ENCODE data around the gene TCEA2. TPM values are rescaled to one million over a fixed set of nuclear protein-coding genes. Genes with fewer than 3 reads are reported as not detected.

Gene TCEA2
- total and polyA plus RNA-seq, 2 of the 13 experiments (the other 11 are each of a cell fraction or from before 2014, with no cell fraction given), result 28.1 to 33.7 TPM

GRCh38 chr20:64039293-64040160, 23.5 kb upstream of the TCEA2 start (continued):
- peak; percentile 38 for TF ChIP-seq AGO2 (optimal IDR thresholded peaks at IDR 0.05; ENCODE audit: low read depth, low read length)
- peak; percentile 45; the same call in 1 of the 2 replicates for TF ChIP-seq ZNF33B (CRISPR knock-in tag; IDR thresholded peaks at IDR 0.05)
- TF ChIP-seq ZNF558 (CRISPR knock-in tag; IDR thresholded peaks at IDR 0.05; ENCODE audit: borderline replicate concordance), result 0 out of 2 replicates have a peak, but pooled peaks have one; percentile 12
- 0 out of 2 replicates have a peak, but pooled peaks have one; percentile 9 for TF ChIP-seq CSRNP1 (CRISPR knock-in tag; IDR thresholded peaks at IDR 0.05)
- TF ChIP-seq ZNF124 (CRISPR knock-in tag; IDR thresholded peaks at IDR 0.05), result no peak
- 0 out of 2 replicates have a peak, but pooled peaks have one; percentile 3 for TF ChIP-seq ZFX (CRISPR knock-in tag; IDR thresholded peaks at IDR 0.05; ENCODE audit: low read depth)
- TF ChIP-seq SALL1 (CRISPR knock-in tag; IDR thresholded peaks at IDR 0.05), result peak; percentile 8; the same call in 1 of the 2 replicates
- TF ChIP-seq ZNF547 (CRISPR knock-in tag; IDR thresholded peaks at IDR 0.05), result peak; percentile 54; the same call in 1 of the 2 replicates
- 0 out of 2 replicates have a peak, but pooled peaks have one; percentile 16 for TF ChIP-seq ZNF225 (CRISPR knock-in tag; IDR thresholded peaks at IDR 0.05)
- TF ChIP-seq, protein P1, sequence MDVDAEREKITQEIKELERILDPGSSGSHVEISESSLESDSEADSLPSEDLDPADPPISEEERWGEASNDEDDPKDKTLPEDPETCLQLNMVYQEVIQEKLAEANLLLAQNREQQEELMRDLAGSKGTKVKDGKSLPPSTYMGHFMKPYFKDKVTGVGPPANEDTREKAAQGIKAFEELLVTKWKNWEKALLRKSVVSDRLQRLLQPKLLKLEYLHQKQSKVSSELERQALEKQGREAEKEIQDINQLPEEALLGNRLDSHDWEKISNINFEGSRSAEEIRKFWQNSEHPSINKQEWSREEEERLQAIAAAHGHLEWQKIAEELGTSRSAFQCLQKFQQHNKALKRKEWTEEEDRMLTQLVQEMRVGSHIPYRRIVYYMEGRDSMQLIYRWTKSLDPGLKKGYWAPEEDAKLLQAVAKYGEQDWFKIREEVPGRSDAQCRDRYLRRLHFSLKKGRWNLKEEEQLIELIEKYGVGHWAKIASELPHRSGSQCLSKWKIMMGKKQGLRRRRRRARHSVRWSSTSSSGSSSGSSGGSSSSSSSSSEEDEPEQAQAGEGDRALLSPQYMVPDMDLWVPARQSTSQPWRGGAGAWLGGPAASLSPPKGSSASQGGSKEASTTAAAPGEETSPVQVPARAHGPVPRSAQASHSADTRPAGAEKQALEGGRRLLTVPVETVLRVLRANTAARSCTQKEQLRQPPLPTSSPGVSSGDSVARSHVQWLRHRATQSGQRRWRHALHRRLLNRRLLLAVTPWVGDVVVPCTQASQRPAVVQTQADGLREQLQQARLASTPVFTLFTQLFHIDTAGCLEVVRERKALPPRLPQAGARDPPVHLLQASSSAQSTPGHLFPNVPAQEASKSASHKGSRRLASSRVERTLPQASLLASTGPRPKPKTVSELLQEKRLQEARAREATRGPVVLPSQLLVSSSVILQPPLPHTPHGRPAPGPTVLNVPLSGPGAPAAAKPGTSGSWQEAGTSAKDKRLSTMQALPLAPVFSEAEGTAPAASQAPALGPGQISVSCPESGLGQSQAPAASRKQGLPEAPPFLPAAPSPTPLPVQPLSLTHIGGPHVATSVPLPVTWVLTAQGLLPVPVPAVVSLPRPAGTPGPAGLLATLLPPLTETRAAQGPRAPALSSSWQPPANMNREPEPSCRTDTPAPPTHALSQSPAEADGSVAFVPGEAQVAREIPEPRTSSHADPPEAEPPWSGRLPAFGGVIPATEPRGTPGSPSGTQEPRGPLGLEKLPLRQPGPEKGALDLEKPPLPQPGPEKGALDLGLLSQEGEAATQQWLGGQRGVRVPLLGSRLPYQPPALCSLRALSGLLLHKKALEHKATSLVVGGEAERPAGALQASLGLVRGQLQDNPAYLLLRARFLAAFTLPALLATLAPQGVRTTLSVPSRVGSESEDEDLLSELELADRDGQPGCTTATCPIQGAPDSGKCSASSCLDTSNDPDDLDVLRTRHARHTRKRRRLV (CRISPR knock-in tag; IDR thresholded peaks at IDR 0.05), result no peak
- TF ChIP-seq ZNF101 (CRISPR knock-in tag; IDR thresholded peaks at IDR 0.05; ENCODE audit: borderline replicate concordance, low read depth), result peak; percentile 92; the same call in 1 of the 2 replicates
- TF ChIP-seq HES4 (CRISPR knock-in tag; IDR thresholded peaks at IDR 0.05; ENCODE audit: borderline replicate concordance), result peak; percentile 49; the same call in 1 of the 2 replicates
- 0 out of 2 replicates have a peak, but pooled peaks have one; percentile 68 for TF ChIP-seq ZNF749 (CRISPR knock-in tag; IDR thresholded peaks at IDR 0.05; ENCODE audit: borderline replicate concordance)
- TF ChIP-seq, protein P2, sequence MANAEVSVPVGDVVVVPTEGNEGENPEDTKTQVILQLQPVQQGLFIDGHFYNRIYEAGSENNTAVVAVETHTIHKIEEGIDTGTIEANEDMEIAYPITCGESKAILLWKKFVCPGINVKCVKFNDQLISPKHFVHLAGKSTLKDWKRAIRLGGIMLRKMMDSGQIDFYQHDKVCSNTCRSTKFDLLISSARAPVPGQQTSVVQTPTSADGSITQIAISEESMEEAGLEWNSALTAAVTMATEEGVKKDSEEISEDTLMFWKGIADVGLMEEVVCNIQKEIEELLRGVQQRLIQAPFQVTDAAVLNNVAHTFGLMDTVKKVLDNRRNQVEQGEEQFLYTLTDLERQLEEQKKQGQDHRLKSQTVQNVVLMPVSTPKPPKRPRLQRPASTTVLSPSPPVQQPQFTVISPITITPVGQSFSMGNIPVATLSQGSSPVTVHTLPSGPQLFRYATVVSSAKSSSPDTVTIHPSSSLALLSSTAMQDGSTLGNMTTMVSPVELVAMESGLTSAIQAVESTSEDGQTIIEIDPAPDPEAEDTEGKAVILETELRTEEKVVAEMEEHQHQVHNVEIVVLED (CRISPR knock-in tag; IDR thresholded peaks at IDR 0.05; ENCODE audit: borderline replicate concordance), result 0 out of 2 replicates have a peak, but pooled peaks have one; percentile 42
- TF ChIP-seq HNRNPL (IDR thresholded peaks at IDR 0.05; ENCODE audit: low read depth, low read length), result peak; percentile 7; the same call in 1 of the 2 replicates
- no peak for TF ChIP-seq RXRB (CRISPR knock-in tag; IDR thresholded peaks at IDR 0.05; ENCODE audit: borderline replicate concordance)
- peak; percentile 15 for TF ChIP-seq ZFY (CRISPR knock-in tag; IDR thresholded peaks at IDR 0.05)
